Sigmoid colon (tissue), 4 donors: ENCODE measurements around the gene STK17B.

Source experiments
- POLR2AphosphoS5 ChIP-seq, 4 donors: sonication (generic); formaldehyde crosslinking; IDR thresholded peaks; one replicate each; pipeline ENCODE4 v1.6.1; 2017; ENCODE audit warnings: antibody characterized with exemption in 4 of 4
- TF ChIP-seq, protein P1 (sequence below), 4 experiments: fragments of 450-650 bp in 3 of 4; fragments of 200-600 bp in 1 of 4; IDR thresholded peaks; one replicate each; pipeline ENCODE4 v1.5.1; 2016 to 2019; ENCODE audit warnings: antibody characterized with exemption in 4 of 4, mild to moderate bottlenecking in 3 of 4, moderate library complexity in 2 of 4

DNA sequence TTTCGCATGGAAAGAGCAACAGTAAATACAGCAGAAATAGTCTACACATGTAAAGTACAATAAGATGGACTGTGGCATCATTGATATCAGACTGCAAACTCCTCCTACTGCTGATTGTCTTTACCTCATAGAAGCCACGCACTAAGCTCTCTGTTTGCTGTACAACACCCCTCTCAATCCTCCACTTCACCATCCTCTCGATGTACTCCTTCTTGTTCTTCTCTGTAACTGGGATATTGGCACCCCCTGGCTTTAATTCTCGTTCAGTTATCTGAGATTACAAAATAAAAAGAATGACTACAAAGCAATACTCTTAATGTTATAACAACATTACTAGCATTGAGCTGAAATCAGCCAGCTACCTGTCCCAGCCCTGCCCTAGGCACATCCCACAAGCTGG lies 49.3 kb upstream of the STK17B start:
- no peak for TF ChIP-seq POLR2AphosphoS5 (IDR thresholded peaks at IDR 0.05)
- TF ChIP-seq, protein P1, sequence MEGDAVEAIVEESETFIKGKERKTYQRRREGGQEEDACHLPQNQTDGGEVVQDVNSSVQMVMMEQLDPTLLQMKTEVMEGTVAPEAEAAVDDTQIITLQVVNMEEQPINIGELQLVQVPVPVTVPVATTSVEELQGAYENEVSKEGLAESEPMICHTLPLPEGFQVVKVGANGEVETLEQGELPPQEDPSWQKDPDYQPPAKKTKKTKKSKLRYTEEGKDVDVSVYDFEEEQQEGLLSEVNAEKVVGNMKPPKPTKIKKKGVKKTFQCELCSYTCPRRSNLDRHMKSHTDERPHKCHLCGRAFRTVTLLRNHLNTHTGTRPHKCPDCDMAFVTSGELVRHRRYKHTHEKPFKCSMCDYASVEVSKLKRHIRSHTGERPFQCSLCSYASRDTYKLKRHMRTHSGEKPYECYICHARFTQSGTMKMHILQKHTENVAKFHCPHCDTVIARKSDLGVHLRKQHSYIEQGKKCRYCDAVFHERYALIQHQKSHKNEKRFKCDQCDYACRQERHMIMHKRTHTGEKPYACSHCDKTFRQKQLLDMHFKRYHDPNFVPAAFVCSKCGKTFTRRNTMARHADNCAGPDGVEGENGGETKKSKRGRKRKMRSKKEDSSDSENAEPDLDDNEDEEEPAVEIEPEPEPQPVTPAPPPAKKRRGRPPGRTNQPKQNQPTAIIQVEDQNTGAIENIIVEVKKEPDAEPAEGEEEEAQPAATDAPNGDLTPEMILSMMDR (IDR thresholded peaks at IDR 0.05): no peak
